Neuron (in vitro differentiated cells): ENCODE data around the gene GREB1.

ENCODE experiments used
- H2AFZ ChIP-seq: one replicate; pipeline ENCODE4 v1.6.1; 2013; ENCODE audit warnings: low read depth, mild to moderate bottlenecking, inconsistent platforms, low read length, moderate library complexity
- H3K27me3 ChIP-seq: one replicate; pipeline ENCODE4 v1.6.1; 2013; ENCODE audit warnings: low read length; ENCODE audit not compliant: insufficient read depth
- H3K36me3 ChIP-seq: one replicate; pipeline ENCODE4 v1.6.1; 2013; ENCODE audit warnings: low read length; ENCODE audit not compliant: insufficient read depth
- H3K4me1 ChIP-seq: one replicate; pipeline ENCODE4 v1.6.1; 2013; ENCODE audit warnings: low read length; ENCODE audit not compliant: insufficient read depth
- H3K4me3 ChIP-seq: 2 replicates; pipeline ENCODE4 v1.5.1; 2013; ENCODE audit warnings: mild to moderate bottlenecking, low read length, moderate library complexity
- H3K9me3 ChIP-seq: one replicate; pipeline ENCODE4 v1.6.1; 2013; ENCODE audit warnings: low read length

The GREB1 gene

GRCh38 chr2:11588228-11589110 lies 54.6 kb downstream of the GREB1 start:
- Histone ChIP-seq H3K4me3 (no peak overlapping the region), H2AFZ (no peak overlapping the region), H3K27me3 (no peaks in the 10 kb centered on the region), H3K4me1 (peaks cover 4% of the 10 kb centered on the region), H3K36me3 (peaks cover 57% of the 10 kb centered on the region), H3K9me3 (no peaks in the 10 kb centered on the region)

- H2AFZ ChIP-seq: no peak overlapping the region
- H3K27me3 ChIP-seq: no peaks in the 10 kb centered on the region
- no peak overlapping the region for H3K4me3 ChIP-seq
- no peaks in the 10 kb centered on the region for H3K4me1 ChIP-seq
- H3K36me3 ChIP-seq: peaks cover 56% of the 10 kb centered on the region
- no peaks in the 10 kb centered on the region for H3K9me3 ChIP-seq
These were observed 55.6 kb downstream of the GREB1 start for GRCh38 chr2:11589316-11589940.

- H3K9me3 ChIP-seq: no peaks in the 10 kb centered on the region
- no peaks in the 10 kb centered on the region for H3K4me1 ChIP-seq
- peaks cover 57% of the 10 kb centered on the region for H3K36me3 ChIP-seq
- H3K4me3 ChIP-seq: no peak overlapping the region
- H3K27me3 ChIP-seq: no peaks in the 10 kb centered on the region
- H2AFZ ChIP-seq: no peak overlapping the region
These were observed 56.3 kb downstream of the GREB1 start for GRCh38 chr2:11590193-11590592.

GRCh38 chr2:11591091-11591490 lies 57.2 kb downstream of the GREB1 start:
- no peaks in the 10 kb centered on the region for H3K9me3 ChIP-seq
- no peak overlapping the region for H2AFZ ChIP-seq
- H3K4me3 ChIP-seq: no peak overlapping the region
- peaks cover 57% of the 10 kb centered on the region for H3K36me3 ChIP-seq
- no peaks in the 10 kb centered on the region for H3K27me3 ChIP-seq
- H3K4me1 ChIP-seq: no peaks in the 10 kb centered on the region

- peaks cover 57% of the 10 kb centered on the region for H3K36me3 ChIP-seq
- no peak overlapping the region for H2AFZ ChIP-seq
These were observed 59.1 kb downstream of the GREB1 start for GRCh38 chr2:11592671-11593574.

GRCh38 chr2:11596801-11597200 lies 63.0 kb downstream of the GREB1 start:
- Histone ChIP-seq H3K36me3 (peaks cover 69% of the 10 kb centered on the region), H3K4me1 (no peaks in the 10 kb centered on the region), H3K27me3 (no peaks in the 10 kb centered on the region), H2AFZ (no peak overlapping the region), H3K9me3 (no peaks in the 10 kb centered on the region), H3K4me3 (no peak overlapping the region)

More at GRCh38 chr2:11592671-11593574, 59.1 kb downstream of the GREB1 start:
- Histone ChIP-seq H3K4me3 (no peak overlapping the region), H3K27me3 (no peaks in the 10 kb centered on the region), H3K9me3 (no peaks in the 10 kb centered on the region), H3K4me1 (no peaks in the 10 kb centered on the region)

- Histone ChIP-seq H3K9me3 (no peaks in the 10 kb centered on the region), H3K36me3 (peaks cover 73% of the 10 kb centered on the region), H3K4me1 (no peaks in the 10 kb centered on the region), H3K27me3 (no peaks in the 10 kb centered on the region), H2AFZ (no peak overlapping the region), H3K4me3 (no peak overlapping the region)
These were observed 63.8 kb downstream of the GREB1 start for GRCh38 chr2:11597538-11598225.

GRCh38 chr2:11598228-11598731 lies 64.4 kb downstream of the GREB1 start:
- no peaks in the 10 kb centered on the region for H3K9me3 ChIP-seq
- peaks cover 74% of the 10 kb centered on the region for H3K36me3 ChIP-seq
- no peak overlapping the region for H2AFZ ChIP-seq
- H3K4me3 ChIP-seq: no peak overlapping the region
- no peaks in the 10 kb centered on the region for H3K4me1 ChIP-seq
- no peaks in the 10 kb centered on the region for H3K27me3 ChIP-seq

- Histone ChIP-seq H3K27me3 (no peaks in the 10 kb centered on the region), H3K4me3 (no peak overlapping the region), H3K9me3 (no peaks in the 10 kb centered on the region), H3K4me1 (no peaks in the 10 kb centered on the region), H2AFZ (no peak overlapping the region), H3K36me3 (peaks cover 84% of the 10 kb centered on the region)
These were observed 68.8 kb downstream of the GREB1 start for GRCh38 chr2:11602563-11603204.

GRCh38 chr2:11610624-11611242 lies 76.9 kb downstream of the GREB1 start:
- no peak overlapping the region for H2AFZ ChIP-seq
- H3K36me3 ChIP-seq: peaks cover 79% of the 10 kb centered on the region
- no peaks in the 10 kb centered on the region for H3K9me3 ChIP-seq
- no peaks in the 10 kb centered on the region for H3K27me3 ChIP-seq
- no peaks in the 10 kb centered on the region for H3K4me1 ChIP-seq
- no peak overlapping the region for H3K4me3 ChIP-seq

- Histone ChIP-seq H3K4me1 (no peaks in the 10 kb centered on the region), H3K36me3 (peaks cover 79% of the 10 kb centered on the region), H3K4me3 (no peak overlapping the region), H3K9me3 (no peaks in the 10 kb centered on the region), H2AFZ (no peak overlapping the region), H3K27me3 (no peaks in the 10 kb centered on the region)
These were observed 77.4 kb downstream of the GREB1 start for GRCh38 chr2:11611251-11611650.
